ENCODE results near the gene PDIA5.

GRCh38 chr3:123088387-123088786, 21.6 kb downstream of the PDIA5 start:
- TF ChIP-seq CTCF (IDR thresholded peaks at IDR 0.05) = no peak
- no peak for TF ChIP-seq EZH2 (IDR thresholded peaks at IDR 0.05; ENCODE audit: borderline replicate concordance, insufficient read depth, low read depth, low read length, poor library complexity, severe bottlenecking)
